IMR-90 (cell line): Measurements from ENCODE around the gene RFTN1. TPM values are rescaled to one million over a fixed set of nuclear protein-coding genes. Genes with fewer than 3 reads are reported as not detected.

Experiments used
- ATAC-seq: fragments of 200-7000 bp; cut with Tn5 transposase; 2 replicates; pipeline ENCODE4 v1.9.1; 2020; ENCODE audit warnings: low read depth, mild to moderate bottlenecking, moderate library complexity
- BruUV-seq: library from RNA; stranded (reverse); fragments of 400-500 nt; replicated peaks from 2 replicates; lab custom pipeline; 2021; lab: Mats Ljungman, UMichigan
- CTCF ChIA-PET: fragments of 300-600 bp; formaldehyde crosslinking; extraction: SDS; loops from one replicate; lab custom pipeline; 2021; ENCODE audit warnings: antibody characterized with exemption; lab: Yijun Ruan, JAX
- POLR2A ChIA-PET: fragments of 300-600 bp; sonication (Branson Sonifier 250); formaldehyde crosslinking; loops from one replicate; lab custom pipeline; 2022; ENCODE audit warnings: antibody characterized with exemption; ENCODE audit not compliant: unreplicated experiment; lab: Charles Lee
- DNase-seq: peaks from one replicate; pipeline ENCODE4 v3.0.0; 2013
- H2AFZ ChIP-seq: replicated peaks from 2 replicates; pipeline ENCODE3; 2013; ENCODE audit warnings: low read length, mild to moderate bottlenecking; ENCODE audit not compliant: poor library complexity
- H2AK5ac ChIP-seq: 2 replicates; pipeline ENCODE4 v1.6.1; 2013; ENCODE audit warnings: low read depth, low read length, inconsistent platforms
- H2AK9ac ChIP-seq: replicated peaks from 2 replicates; pipeline ENCODE3; 2013; ENCODE audit warnings: mild to moderate bottlenecking, low read depth, low read length, moderate library complexity; ENCODE audit not compliant: poor library complexity
- H2BK120ac ChIP-seq: 2 replicates; pipeline ENCODE4 v1.6.1; 2013; ENCODE audit warnings: low read depth, low read length, inconsistent platforms
- H2BK15ac ChIP-seq: 3 replicates; pipeline ENCODE4 v1.6.1; 2013; ENCODE audit warnings: low read depth, low read length, inconsistent platforms
- H2BK20ac ChIP-seq: 2 replicates; pipeline ENCODE4 v1.6.1; 2013; ENCODE audit warnings: low read depth, mild to moderate bottlenecking, inconsistent platforms, low read length, moderate library complexity
- H2BK5ac ChIP-seq: 2 replicates; pipeline ENCODE4 v1.6.1; 2013; ENCODE audit warnings: mild to moderate bottlenecking, low read depth, low read length, inconsistent platforms; ENCODE audit not compliant: poor library complexity, severe bottlenecking
- H3K14ac ChIP-seq: replicated peaks from 2 replicates; pipeline ENCODE4 v1.6.1; 2013; ENCODE audit warnings: low read depth, low read length, inconsistent platforms
- H3K18ac ChIP-seq: 2 replicates; pipeline ENCODE4 v1.6.1; 2013; ENCODE audit warnings: low read depth, low read length, control low read depth
- H3K23ac ChIP-seq: 2 replicates; pipeline ENCODE4 v1.6.1; 2013; ENCODE audit warnings: low read depth, low read length, inconsistent platforms
- H3K27ac ChIP-seq: 2 replicates; pipeline ENCODE4 v1.5.1; 2013; ENCODE audit warnings: mild to moderate bottlenecking, control low read depth, low read length; ENCODE audit not compliant: insufficient read depth
- H3K27me3 ChIP-seq: 2 replicates; pipeline ENCODE4 v1.6.1; 2013; ENCODE audit warnings: low read length; ENCODE audit not compliant: control insufficient read depth, insufficient read depth
- H3K36me3 ChIP-seq: 2 replicates; pipeline ENCODE4 v1.6.1; 2013; ENCODE audit warnings: low read length, mixed read lengths; ENCODE audit not compliant: control insufficient read depth, insufficient read depth
- H3K4ac ChIP-seq: 2 replicates; pipeline ENCODE4 v1.6.1; 2013; ENCODE audit warnings: low read depth, low read length, inconsistent platforms
- H3K4me1 ChIP-seq: 2 replicates; pipeline ENCODE4 v1.6.1; 2013; ENCODE audit warnings: low read length, mixed read lengths; ENCODE audit not compliant: control insufficient read depth, insufficient read depth
- H3K4me2 ChIP-seq: 2 replicates; pipeline ENCODE4 v1.6.1; 2013; ENCODE audit warnings: low read depth, mild to moderate bottlenecking, control low read depth, low read length, moderate library complexity
- H3K4me3 ChIP-seq: 2 replicates; pipeline ENCODE4 v1.5.1; 2013; ENCODE audit warnings: low read depth, mild to moderate bottlenecking, control low read depth, low read length, moderate library complexity; ENCODE audit not compliant: insufficient read depth
- H3K56ac ChIP-seq: 2 replicates; pipeline ENCODE4 v1.6.1; 2013; ENCODE audit warnings: low read length, inconsistent platforms; ENCODE audit not compliant: insufficient read depth; ENCODE audit errors: extremely low read depth
- H3K79me1 ChIP-seq, 2 experiments: 2 replicates each; pipeline ENCODE4 v1.6.1; 2013; ENCODE audit warnings: low read length in 2 of 2, inconsistent platforms in 1 of 2, low read depth in 1 of 2
- H3K9ac ChIP-seq: 2 replicates; pipeline ENCODE4 v1.6.1; 2013; ENCODE audit warnings: low read depth, low read length, control low read depth
- H3K9me1 ChIP-seq: 2 replicates; pipeline ENCODE4 v1.6.1; 2013; ENCODE audit warnings: low read length, inconsistent platforms; ENCODE audit not compliant: insufficient read depth
- H3K9me3 ChIP-seq: 2 replicates; pipeline ENCODE4 v1.6.1; 2013; ENCODE audit warnings: low read length; ENCODE audit not compliant: control insufficient read depth, insufficient read depth
- H4K20me1 ChIP-seq: 2 replicates; pipeline ENCODE4 v1.6.1; 2013; ENCODE audit warnings: low read length, inconsistent platforms; ENCODE audit not compliant: insufficient read depth
- H4K5ac ChIP-seq: 2 replicates; pipeline ENCODE4 v1.6.1; 2013; ENCODE audit warnings: mild to moderate bottlenecking, low read depth, low read length, control low read depth
- H4K8ac ChIP-seq, 2 experiments: 2 replicates each; pipeline ENCODE4 v1.6.1; 2013; ENCODE audit warnings: low read depth in 2 of 2, low read length in 2 of 2, control low read depth in 1 of 2, inconsistent platforms in 1 of 2
- H4K91ac ChIP-seq: 2 replicates; pipeline ENCODE4 v1.6.1; 2013; ENCODE audit warnings: low read depth, low read length, inconsistent platforms; ENCODE audit not compliant: insufficient read depth
- CEBPB ChIP-seq: IDR thresholded peaks from 2 replicates; pipeline ENCODE4 v1.6.1; 2012; ENCODE audit warnings: low read depth, low read length, improper control_type of control experiment
- CHD1 ChIP-seq: IDR thresholded peaks from 2 replicates; pipeline ENCODE4 v1.6.1; 2012; ENCODE audit warnings: low read depth, low read length, improper control_type of control experiment
- MAFK ChIP-seq: IDR thresholded peaks from 2 replicates; pipeline ENCODE4 v1.6.1; 2012; ENCODE audit warnings: low read depth, low read length, improper control_type of control experiment
- MXI1 ChIP-seq: IDR thresholded peaks from 2 replicates; pipeline ENCODE4 v1.6.1; 2012; ENCODE audit warnings: low read depth, mild to moderate bottlenecking, low read length, moderate library complexity, borderline replicate concordance
- NFE2L2 ChIP-seq: fragments of 150-350 bp; IDR thresholded peaks from 2 replicates; pipeline ENCODE4 v1.6.1; 2016; ENCODE audit warnings: low read depth, mild to moderate bottlenecking, low read length
- POLR2A ChIP-seq: IDR thresholded peaks from 2 replicates; pipeline ENCODE4 v1.6.1; 2012; ENCODE audit warnings: mild to moderate bottlenecking, low read depth, low read length
- RAD21 ChIP-seq: IDR thresholded peaks from 2 replicates; pipeline ENCODE4 v1.6.1; 2012; ENCODE audit warnings: low read length, improper control_type of control experiment
- RCOR1 ChIP-seq: IDR thresholded peaks from 2 replicates; pipeline ENCODE4 v1.6.1; 2012; ENCODE audit warnings: mild to moderate bottlenecking, low read length, improper control_type of control experiment; ENCODE audit not compliant: insufficient replicate concordance
- SMC3 ChIP-seq: fragments of 150-350 bp; IDR thresholded peaks from 2 replicates; pipeline ENCODE4 v1.6.1; 2016; ENCODE audit warnings: low read depth, mild to moderate bottlenecking, antibody characterized with exemption, low read length, moderate library complexity
- WGBS, 2 experiments: methylation state at CpG; one replicate each; pipeline versions ENCODE4 v1.1.5 to v1.1.7; 2013; ENCODE audit warnings: missing lambda C conversion rate in 2 of 2; ENCODE audit not compliant: insufficient read length in 1 of 2; ENCODE audit errors: extremely low coverage in 2 of 2; 5-methylcytosine and 5-hydroxymethylcytosine counted together
- dilution Hi-C: fragments of 300-500 bp; cut with HindIII; formaldehyde crosslinking; loops from one replicate; pipeline ENCODE4 v1.14.3; 2018; ENCODE audit warnings: low sequenced_read_pairs; ENCODE audit not compliant: unreplicated experiment
- in situ Hi-C: fragments of 300-500 bp; cut with MboI; formaldehyde crosslinking; loops from 3 replicates; pipeline ENCODE4 v1.14.3; 2019; ENCODE audit warnings: low sequenced_read_pairs, inconsistent platforms, mixed read lengths
- intact Hi-C: fragments of 100-400 bp; cut with micrococcal nuclease; formaldehyde crosslinking; loops from 2 replicates; pipeline ENCODE4 v1.10.0; 2022
- polyA plus RNA-seq, 3 experiments: library from polyadenylated mRNA; depleted of rRNA; stranded (reverse); fragments of >200 nt; gene quantifications; 2 replicates each; pipeline ENCODE4 v1.2.3, GENCODE V29; 2012; ENCODE audit warnings: low replicate concordance in 1 of 3
- total RNA-seq: library from RNA; depleted of rRNA; stranded (reverse); fragments of >200 nt; gene quantifications from 2 replicates; pipeline ENCODE4 v1.2.3, GENCODE V29; 2012
- TF ChIP-seq, protein P1 (sequence below): conservative IDR thresholded peaks from 2 replicates; pipeline ENCODE4 v1.5.1; 2012; ENCODE audit warnings: mild to moderate bottlenecking, low read depth, low read length, improper control_type of control experiment
- TF ChIP-seq, protein P2 (sequence below): fragments of 150-350 bp; IDR thresholded peaks from 2 replicates; pipeline ENCODE4 v1.6.1; 2017; ENCODE audit warnings: mild to moderate bottlenecking, antibody characterized with exemption, low read length, low read depth
- TF ChIP-seq, protein P3 (sequence below): fragments of 150-350 bp; IDR thresholded peaks from 2 replicates; pipeline ENCODE4 v1.6.1; 2016; ENCODE audit warnings: low read depth, mild to moderate bottlenecking, low read length, moderate library complexity, borderline replicate concordance

Gene RFTN1
- total and polyA plus RNA-seq, 2 of the 4 experiments (the other 2 are of a cell fraction) = 45.0 to 52.0 TPM

DNA sequence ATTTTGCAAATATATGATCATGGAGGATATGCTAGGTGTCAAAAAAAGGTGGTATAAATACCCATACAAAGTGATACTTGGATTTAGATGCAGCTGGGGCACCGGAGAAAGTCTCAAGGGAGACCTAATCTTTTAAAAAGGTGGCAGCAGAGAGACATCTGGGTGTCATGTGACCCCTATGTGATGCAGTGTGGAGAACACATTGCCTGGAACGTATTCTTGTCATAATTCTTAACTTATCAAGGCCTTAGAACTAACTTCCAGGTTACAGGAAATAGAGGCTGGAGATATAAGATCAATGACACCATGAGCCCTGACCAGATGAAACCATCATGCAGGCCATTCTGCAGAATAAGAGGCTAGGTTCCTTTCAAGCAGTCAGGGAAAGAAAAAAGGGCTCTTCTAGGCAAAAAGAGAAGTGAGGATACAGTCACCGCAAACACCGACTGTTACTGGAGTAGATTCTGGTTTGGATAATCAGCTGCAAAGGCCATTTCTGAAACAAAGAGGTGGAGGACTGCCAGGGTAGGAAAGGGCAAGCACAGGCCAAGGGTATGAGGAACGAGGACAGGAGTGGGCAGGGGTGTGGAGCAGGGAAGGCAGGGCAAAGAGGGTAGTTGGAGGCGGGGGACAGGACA is 147.9 kb downstream of the RFTN1 start:
- Histone ChIP-seq H2BK120ac (no peak overlapping the region), H3K4me2 (no peak overlapping the region), H3K23ac (no peak overlapping the region), H3K27ac (no peak overlapping the region), H3K56ac (no peak overlapping the region), H2BK20ac (no peak overlapping the region), H3K4me3 (no peak overlapping the region), H2BK15ac (no peak overlapping the region), H2AFZ (no peak overlapping the region), H2BK5ac (no peak overlapping the region), H4K8ac (no peak overlapping the region), H2AK5ac (no peak overlapping the region), H4K91ac (no peak overlapping the region), H3K18ac (no peak overlapping the region), H3K4ac (no peak overlapping the region), H4K5ac (no peak overlapping the region), H4K20me1 (no peaks in the 10 kb centered on the region; the same call in 1 of the 2 replicates), H3K27me3 (no peaks in the 10 kb centered on the region), H3K4me1 (peaks cover 8% of the 10 kb centered on the region), H3K9ac (no peak overlapping the region), H2AK9ac (no peak overlapping the region), H3K36me3 (peaks cover 46% of the 10 kb centered on the region), H3K14ac (no peak overlapping the region), H3K9me3 (no peaks in the 10 kb centered on the region), H3K9me1 (peaks cover 23% of the 10 kb centered on the region), H3K79me1 (peaks cover 22 to 63% of the 10 kb centered on the region in 2 experiments)
- 100% methylated on average over 3 of the region's 6 CpGs; no CpG with 5 or more reads in 1 of the 2 experiments for WGBS, 2 experiments
- no peak for ATAC-seq
- no peak for DNase-seq
- in situ Hi-C loops = no loop called here
- ChIA-PET CTCF (no interaction called here), POLR2A (interaction anchor here (0.6 kb wide), 1 partner anchor 75 kb away, joined by 3 read pairs; no protein-coding TSS in a partner anchor)
- dilution Hi-C loops = no loop called here
- intact Hi-C loops = no loop called here
- BruUV-seq = no TSS peak
- TF ChIP-seq MAFK (no peak), RCOR1 (no peak), RAD21 (no peak), NFE2L2 (no peak), CEBPB (no peak), CHD1 (no peak), POLR2A (no peak), SMC3 (no peak), MXI1 (no peak)
- TF ChIP-seq, protein P1, sequence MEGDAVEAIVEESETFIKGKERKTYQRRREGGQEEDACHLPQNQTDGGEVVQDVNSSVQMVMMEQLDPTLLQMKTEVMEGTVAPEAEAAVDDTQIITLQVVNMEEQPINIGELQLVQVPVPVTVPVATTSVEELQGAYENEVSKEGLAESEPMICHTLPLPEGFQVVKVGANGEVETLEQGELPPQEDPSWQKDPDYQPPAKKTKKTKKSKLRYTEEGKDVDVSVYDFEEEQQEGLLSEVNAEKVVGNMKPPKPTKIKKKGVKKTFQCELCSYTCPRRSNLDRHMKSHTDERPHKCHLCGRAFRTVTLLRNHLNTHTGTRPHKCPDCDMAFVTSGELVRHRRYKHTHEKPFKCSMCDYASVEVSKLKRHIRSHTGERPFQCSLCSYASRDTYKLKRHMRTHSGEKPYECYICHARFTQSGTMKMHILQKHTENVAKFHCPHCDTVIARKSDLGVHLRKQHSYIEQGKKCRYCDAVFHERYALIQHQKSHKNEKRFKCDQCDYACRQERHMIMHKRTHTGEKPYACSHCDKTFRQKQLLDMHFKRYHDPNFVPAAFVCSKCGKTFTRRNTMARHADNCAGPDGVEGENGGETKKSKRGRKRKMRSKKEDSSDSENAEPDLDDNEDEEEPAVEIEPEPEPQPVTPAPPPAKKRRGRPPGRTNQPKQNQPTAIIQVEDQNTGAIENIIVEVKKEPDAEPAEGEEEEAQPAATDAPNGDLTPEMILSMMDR = no peak
- TF ChIP-seq, protein P2, sequence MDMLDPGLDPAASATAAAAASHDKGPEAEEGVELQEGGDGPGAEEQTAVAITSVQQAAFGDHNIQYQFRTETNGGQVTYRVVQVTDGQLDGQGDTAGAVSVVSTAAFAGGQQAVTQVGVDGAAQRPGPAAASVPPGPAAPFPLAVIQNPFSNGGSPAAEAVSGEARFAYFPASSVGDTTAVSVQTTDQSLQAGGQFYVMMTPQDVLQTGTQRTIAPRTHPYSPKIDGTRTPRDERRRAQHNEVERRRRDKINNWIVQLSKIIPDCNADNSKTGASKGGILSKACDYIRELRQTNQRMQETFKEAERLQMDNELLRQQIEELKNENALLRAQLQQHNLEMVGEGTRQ = no peak
- TF ChIP-seq, protein P3, sequence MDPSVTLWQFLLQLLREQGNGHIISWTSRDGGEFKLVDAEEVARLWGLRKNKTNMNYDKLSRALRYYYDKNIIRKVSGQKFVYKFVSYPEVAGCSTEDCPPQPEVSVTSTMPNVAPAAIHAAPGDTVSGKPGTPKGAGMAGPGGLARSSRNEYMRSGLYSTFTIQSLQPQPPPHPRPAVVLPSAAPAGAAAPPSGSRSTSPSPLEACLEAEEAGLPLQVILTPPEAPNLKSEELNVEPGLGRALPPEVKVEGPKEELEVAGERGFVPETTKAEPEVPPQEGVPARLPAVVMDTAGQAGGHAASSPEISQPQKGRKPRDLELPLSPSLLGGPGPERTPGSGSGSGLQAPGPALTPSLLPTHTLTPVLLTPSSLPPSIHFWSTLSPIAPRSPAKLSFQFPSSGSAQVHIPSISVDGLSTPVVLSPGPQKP = no peak
